ENCODE data around the gene SMIM44. TPM values are rescaled to one million over a fixed set of nuclear protein-coding genes. Genes with fewer than 3 reads are reported as not detected.

SMIM44 gene
- total and polyA plus RNA-seq, 2 donors (not counting 1 experiment from before 2014, with no cell fraction given), result not detected

GRCh38 chr19:3518255-3518654 lies 35.0 kb upstream of the SMIM44 start:
- H3K9ac ChIP-seq (ENCODE audit: insufficient read depth, low read length), result no peak overlapping the region
- TF ChIP-seq CTCF (conservative IDR thresholded peaks at IDR 0.05 in 1 of 2, IDR thresholded peaks at IDR 0.05 in 1 of 2; ENCODE audit: low read depth in 1 of 2, low read length in 2 of 2), result no peak
- no peak for TF ChIP-seq EZH2 (IDR thresholded peaks at IDR 0.05; ENCODE audit: low read length, missing control alignments)
- no peak overlapping the region for H3K4me2 ChIP-seq (ENCODE audit: extremely low read depth, insufficient read depth, low read length)
- H3K79me2 ChIP-seq (ENCODE audit: control insufficient read depth, insufficient read depth, low read length), result peaks cover 82% of the 10 kb centered on the region
- H4K20me1 ChIP-seq (ENCODE audit: control insufficient read depth, extremely low read depth, insufficient read depth, low read length), result no peaks in the 10 kb centered on the region
- peaks cover 11% of the 10 kb centered on the region for H3K36me3 ChIP-seq (ENCODE audit: control insufficient read depth, insufficient read depth, low read length)
- H3K4me3 ChIP-seq (replicated peaks in 1 of 4; ENCODE audit: control extremely low read depth in 1 of 4, insufficient read depth in 1 of 4, low read depth in 3 of 4, low read length in 4 of 4), result no peak overlapping the region
- no peak overlapping the region for H2AFZ ChIP-seq (ENCODE audit: low read length)
- no peaks in the 10 kb centered on the region for H3K27me3 ChIP-seq (ENCODE audit: control insufficient read depth, insufficient read depth, low read length)
- H3K27ac ChIP-seq (ENCODE audit: insufficient read depth, low read length), result no peak overlapping the region
- DNase-seq (ENCODE audit: low read depth in 2 of 2), result no peak
- H3K9me3 ChIP-seq (ENCODE audit: control insufficient read depth, insufficient read depth, low read depth, low read length), result no peaks in the 10 kb centered on the region
- H3K4me1 ChIP-seq (ENCODE audit: control insufficient read depth, extremely low read depth, insufficient read depth, low read length), result peaks cover 18% of the 10 kb centered on the region

DNA sequence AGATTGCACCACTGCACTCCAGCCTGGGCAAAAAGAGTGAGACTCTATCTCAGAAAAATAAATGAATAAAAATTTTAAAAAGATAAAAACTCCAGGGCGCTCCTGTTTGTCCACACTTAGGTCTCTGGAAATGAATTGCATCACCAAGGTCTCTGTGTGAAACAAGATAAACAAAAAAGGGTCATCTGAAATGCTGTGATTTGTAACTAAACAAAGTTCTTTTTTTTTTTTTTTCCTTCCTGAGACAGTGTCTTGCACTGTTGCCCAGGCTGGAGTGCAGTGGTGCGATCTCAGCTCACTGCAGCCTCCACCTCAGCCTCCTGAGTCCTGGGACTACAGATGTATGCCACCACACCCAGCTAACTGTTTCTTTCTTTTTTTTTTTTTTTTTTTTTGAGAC lies 34.4 kb upstream of the SMIM44 start:
- H3K9me3 ChIP-seq (ENCODE audit: control insufficient read depth, insufficient read depth, low read depth, low read length), result no peaks in the 10 kb centered on the region
- no peak overlapping the region for H3K9ac ChIP-seq (ENCODE audit: insufficient read depth, low read length)
- H3K4me3 ChIP-seq (replicated peaks in 1 of 4; ENCODE audit: control extremely low read depth in 1 of 4, insufficient read depth in 1 of 4, low read depth in 3 of 4, low read length in 4 of 4), result no peak overlapping the region
- H4K20me1 ChIP-seq (ENCODE audit: control insufficient read depth, extremely low read depth, insufficient read depth, low read length), result no peaks in the 10 kb centered on the region
- H3K79me2 ChIP-seq (ENCODE audit: control insufficient read depth, insufficient read depth, low read length), result peaks cover 86% of the 10 kb centered on the region
- peaks cover 9% of the 10 kb centered on the region for H3K36me3 ChIP-seq (ENCODE audit: control insufficient read depth, insufficient read depth, low read length)
- no peak overlapping the region for H3K27ac ChIP-seq (ENCODE audit: insufficient read depth, low read length)
- TF ChIP-seq CTCF (conservative IDR thresholded peaks at IDR 0.05 in 1 of 2, IDR thresholded peaks at IDR 0.05 in 1 of 2; ENCODE audit: low read depth in 1 of 2, low read length in 2 of 2), result no peak
- TF ChIP-seq EZH2 (IDR thresholded peaks at IDR 0.05; ENCODE audit: low read length, missing control alignments), result no peak
- DNase-seq (ENCODE audit: low read depth in 2 of 2), result no peak
- H2AFZ ChIP-seq (ENCODE audit: low read length), result no peak overlapping the region
- H3K4me2 ChIP-seq (ENCODE audit: extremely low read depth, insufficient read depth, low read length), result no peak overlapping the region
- H3K4me1 ChIP-seq (ENCODE audit: control insufficient read depth, extremely low read depth, insufficient read depth, low read length), result peaks cover 18% of the 10 kb centered on the region
- no peaks in the 10 kb centered on the region for H3K27me3 ChIP-seq (ENCODE audit: control insufficient read depth, insufficient read depth, low read length)

GRCh38 chr19:3516675-3517207 lies 33.5 kb upstream of the SMIM44 start:
- DNase-seq (ENCODE audit: low read depth in 2 of 2), result no peak

More at GRCh38 chr19:3516675-3517207, 33.5 kb upstream of the SMIM44 start:
- Histone ChIP-seq H3K27ac (ENCODE audit: insufficient read depth, low read length) (no peak overlapping the region), H3K4me1 (ENCODE audit: control insufficient read depth, extremely low read depth, insufficient read depth, low read length) (peaks cover 18% of the 10 kb centered on the region), H3K9me3 (ENCODE audit: control insufficient read depth, insufficient read depth, low read depth, low read length) (no peaks in the 10 kb centered on the region), H3K9ac (ENCODE audit: insufficient read depth, low read length) (no peak overlapping the region), H3K36me3 (ENCODE audit: control insufficient read depth, insufficient read depth, low read length) (peaks cover 9% of the 10 kb centered on the region), H4K20me1 (ENCODE audit: control insufficient read depth, extremely low read depth, insufficient read depth, low read length) (no peaks in the 10 kb centered on the region), H3K79me2 (ENCODE audit: control insufficient read depth, insufficient read depth, low read length) (peaks cover 86% of the 10 kb centered on the region), H3K4me3 (replicated peaks in 1 of 4; ENCODE audit: control extremely low read depth in 1 of 4, insufficient read depth in 1 of 4, low read depth in 3 of 4, low read length in 4 of 4) (no peak overlapping the region), H2AFZ (ENCODE audit: low read length) (no peak overlapping the region), H3K27me3 (ENCODE audit: control insufficient read depth, insufficient read depth, low read length) (no peaks in the 10 kb centered on the region), H3K4me2 (ENCODE audit: extremely low read depth, insufficient read depth, low read length) (no peak overlapping the region)
- TF ChIP-seq EZH2 (IDR thresholded peaks at IDR 0.05; ENCODE audit: low read length, missing control alignments), result no peak
- no peak for TF ChIP-seq CTCF (conservative IDR thresholded peaks at IDR 0.05 in 1 of 2, IDR thresholded peaks at IDR 0.05 in 1 of 2; ENCODE audit: low read depth in 1 of 2, low read length in 2 of 2)
